ENCODE data around the gene DGKQ. TPM values are rescaled to one million over a fixed set of nuclear protein-coding genes. Genes with fewer than 3 reads are reported as not detected.

DGKQ gene
- polyA plus RNA-seq, 1 of the 3 experiments (the other 2 are of a cell fraction) = 10.9 TPM

- peaks cover 18% of the 10 kb centered on the region; the same call in 1 of the 2 replicates for H3K79me2 ChIP-seq (ENCODE audit: insufficient read depth)
- H3K9me2 ChIP-seq = no peaks in the 10 kb centered on the region
- no peaks in the 10 kb centered on the region for H3F3A ChIP-seq (replicated peaks; ENCODE audit: insufficient read depth)
- H2AFZ ChIP-seq (ENCODE audit: low read depth) = no peak overlapping the region
- TF ChIP-seq FOXJ3 (CRISPR knock-in tag; IDR thresholded peaks at IDR 0.05) (no peak), GATA2 (CRISPR knock-in tag; IDR thresholded peaks at IDR 0.05) (no peak), NFIC (IDR thresholded peaks at IDR 0.05; ENCODE audit: borderline replicate concordance) (no peak), FOXM1 (IDR thresholded peaks at IDR 0.05; ENCODE audit: low read depth) (no peak), YY1 (IDR thresholded peaks at IDR 0.05; ENCODE audit: low read depth) (no peak), JUND (IDR thresholded peaks at IDR 0.05) (no peak), MAX (IDR thresholded peaks at IDR 0.05; ENCODE audit: low read depth) (no peak), USF2 (IDR thresholded peaks at IDR 0.05; ENCODE audit: borderline replicate concordance, low read depth, low read length) (no peak)
- H3K9ac ChIP-seq = peak overlapping the region; percentile 61; the same call in 1 of the 2 replicates
- H4K20me1 ChIP-seq (ENCODE audit: insufficient read depth) = peaks cover 18% of the 10 kb centered on the region
- H3K27ac ChIP-seq (ENCODE audit: low read depth in 2 of 2, low read length in 1 of 2) = no peak overlapping the region; a peak in 1 of 4 replicates
- H3K4me1 ChIP-seq (ENCODE audit: control insufficient read depth in 1 of 2, insufficient read depth in 2 of 2, low read depth in 1 of 2, low read length in 1 of 2) = peaks cover 7 to 18% of the 10 kb centered on the region in 2 experiments; a peak in 1 of 4 replicates
- no peaks in the 10 kb centered on the region for H3K9me3 ChIP-seq
- peak; percentile 72 for DNase-seq
- ChIA-PET POLR2A (interaction anchor here (1.1 kb wide), 1 partner anchor 14 kb away, joined by 5 read pairs; the partner anchor contains the start of gene IDUA), CTCF (no interaction called here)
- H3K36me3 ChIP-seq (replicated peaks in 1 of 2; ENCODE audit: control insufficient read depth in 1 of 2, insufficient read depth in 2 of 2, low read length in 1 of 2) = no peaks in the 10 kb centered on the region
- 0% methylated on average over 2 of the region's 65 CpGs for WGBS (ENCODE audit: low lambda C conversion rate)
- H3K27me3 ChIP-seq (ENCODE audit: insufficient read depth) = no peaks in the 10 kb centered on the region
- peak overlapping the region; percentile 99 for H3K4me2 ChIP-seq
- H3K4me3 ChIP-seq (ENCODE audit: low read depth in 2 of 2, low read length in 1 of 2) = peak overlapping the region; percentile 80 to 85
Measured at GRCh38 chr4:972651-973424, 531 bp downstream of the DGKQ start.

- H3K4me3 ChIP-seq (ENCODE audit: low read depth in 2 of 2, low read length in 1 of 2) = peak overlapping the region; percentile 80 to 85
Measured at GRCh38 chr4:971666-972500, 1.5 kb downstream of the DGKQ start.

More at GRCh38 chr4:971666-972500, 1.5 kb downstream of the DGKQ start:
- Histone ChIP-seq H3K27ac (ENCODE audit: low read depth in 2 of 2, low read length in 1 of 2) (no peak overlapping the region), H3K9me2 (no peaks in the 10 kb centered on the region), H4K20me1 (ENCODE audit: insufficient read depth) (peaks cover 18% of the 10 kb centered on the region), H3F3A (replicated peaks; ENCODE audit: insufficient read depth) (no peaks in the 10 kb centered on the region), H3K9me3 (no peaks in the 10 kb centered on the region), H3K79me2 (ENCODE audit: insufficient read depth) (peaks cover 18% of the 10 kb centered on the region; the same call in 1 of the 2 replicates), H3K4me1 (ENCODE audit: control insufficient read depth in 1 of 2, insufficient read depth in 2 of 2, low read depth in 1 of 2, low read length in 1 of 2) (peaks cover 7 to 18% of the 10 kb centered on the region in 2 experiments; a peak in 1 of 4 replicates), H3K36me3 (replicated peaks in 1 of 2; ENCODE audit: control insufficient read depth in 1 of 2, insufficient read depth in 2 of 2, low read length in 1 of 2) (peaks cover 0 to under 1% of the 10 kb centered on the region in 2 experiments), H3K9ac (peak overlapping the region; percentile 61; the same call in 1 of the 2 replicates), H3K4me2 (peak overlapping the region; percentile 99), H2AFZ (ENCODE audit: low read depth) (no peak overlapping the region), H3K27me3 (ENCODE audit: insufficient read depth) (no peaks in the 10 kb centered on the region)
- TF ChIP-seq NFIC (IDR thresholded peaks at IDR 0.05; ENCODE audit: borderline replicate concordance) (no peak), MXI1 (IDR thresholded peaks at IDR 0.05; ENCODE audit: low read depth, low read length) (peak; percentile 25; the same call in 1 of the 2 replicates)
- DNase-seq = no peak
- WGBS (ENCODE audit: low lambda C conversion rate) = 57% methylated on average over 5 of the region's 24 CpGs
- CTCF ChIA-PET = interaction anchor here (0.7 to 1.6 kb wide), 2 partner anchors 15 to 27 kb away, joined by 3 read pairs; partner anchors contain the start of gene IDUA
- POLR2A ChIA-PET = interaction anchor here (1.1 kb wide), 1 partner anchor 15 kb away, joined by 5 read pairs; the partner anchor contains the start of gene IDUA
